ENCODE results near the gene DGKD. TPM values are rescaled to one million over a fixed set of nuclear protein-coding genes. Genes with fewer than 3 reads are reported as not detected.

The DGKD gene
- polyA plus RNA-seq, 4 donors: 23.2 to 30.8 (median 24.4) TPM

DNA sequence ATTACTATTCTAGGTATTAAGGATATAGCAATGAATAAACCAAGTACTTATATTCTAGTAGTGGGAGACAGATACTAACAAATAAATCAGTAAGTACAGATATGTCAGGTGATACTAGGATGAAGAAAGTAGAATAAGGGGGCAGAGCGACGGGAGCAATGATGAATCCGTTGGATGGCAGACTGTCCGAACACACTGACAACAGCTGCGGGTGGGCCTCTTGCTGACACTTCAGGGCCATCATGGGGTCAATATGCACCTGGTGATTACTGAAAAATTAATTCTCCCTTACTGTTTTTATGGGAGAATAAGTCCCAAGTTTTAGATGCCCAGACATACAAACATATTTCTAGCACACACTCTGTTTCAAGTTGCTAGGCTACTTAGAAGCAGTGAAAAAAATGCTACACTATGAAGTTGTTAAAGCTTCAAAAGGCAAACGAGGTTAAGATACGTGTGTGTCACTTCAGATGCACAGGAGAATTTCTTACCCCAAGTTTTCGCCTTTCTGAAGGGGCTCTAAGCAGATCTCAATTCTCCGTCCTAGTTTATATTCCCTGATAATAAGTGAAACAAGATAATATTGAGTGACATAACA lies 133.6 kb downstream of the DGKD start:
- DNase-seq (ENCODE audit: low read depth in 4 of 4, low spot score in 3 of 4): no peak

DNA sequence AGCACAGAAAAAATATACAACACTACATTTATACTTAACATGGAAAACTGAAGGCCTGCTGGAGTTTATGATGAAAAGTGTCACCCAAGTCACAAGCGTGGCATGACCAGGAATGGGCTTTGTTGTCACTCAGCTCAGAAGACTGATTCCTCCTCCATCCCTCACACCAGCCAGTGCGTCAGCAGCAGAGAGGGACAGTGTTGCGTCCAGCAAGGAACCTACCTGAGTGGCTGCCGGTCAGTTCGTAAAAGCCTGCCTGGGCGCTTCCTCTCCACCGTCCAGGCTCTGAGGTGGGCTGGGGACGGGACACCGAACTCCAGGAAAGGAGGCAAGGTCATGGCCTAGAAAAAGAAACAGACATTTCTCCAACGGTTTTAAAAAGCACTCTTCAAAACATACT lies 134.8 kb downstream of the DGKD start:
- no peak for DNase-seq (ENCODE audit: low read depth in 4 of 4, low spot score in 3 of 4)

DNA sequence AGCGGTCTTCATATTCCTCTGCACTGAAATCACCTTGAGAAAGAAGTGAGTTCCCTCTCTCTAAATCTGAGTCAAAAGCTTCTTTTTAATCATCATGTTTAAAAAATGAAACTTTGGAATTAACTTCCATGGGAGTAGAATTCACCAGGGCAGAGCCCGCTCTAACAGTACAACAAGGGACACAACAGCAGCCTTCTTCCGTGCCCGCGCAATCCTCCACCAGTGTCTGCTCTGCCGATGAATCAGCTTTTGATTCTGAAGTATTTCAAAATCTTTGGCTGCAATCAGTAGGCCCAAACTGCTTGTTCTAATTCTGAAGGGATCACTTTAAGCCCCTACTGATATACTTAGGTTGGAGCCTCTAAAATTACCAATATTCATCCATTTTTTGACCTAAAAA lies 135.4 kb downstream of the DGKD start:
- DNase-seq (ENCODE audit: low read depth in 4 of 4, low spot score in 3 of 4): no peak

DNA sequence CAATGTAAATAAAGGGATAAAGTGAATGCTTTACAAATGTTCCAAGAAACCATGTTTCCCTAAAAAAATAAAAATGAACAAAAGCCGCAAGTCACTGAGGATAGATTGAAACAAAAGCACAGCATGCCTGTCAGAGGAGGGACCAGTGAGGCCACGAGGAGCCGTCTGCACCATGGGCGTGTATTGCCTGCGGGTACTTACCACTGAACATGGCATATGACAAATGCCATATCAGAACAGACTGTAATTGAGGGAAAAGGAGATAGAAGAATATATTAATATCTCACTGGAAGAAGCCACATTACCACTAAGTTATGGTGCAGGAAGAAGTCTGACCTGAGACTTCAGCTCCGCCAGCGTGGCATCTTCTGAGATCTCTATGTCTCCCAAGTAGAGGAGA lies 136.5 kb downstream of the DGKD start:
- no peak for DNase-seq (ENCODE audit: low read depth in 4 of 4, low spot score in 3 of 4)

DNA sequence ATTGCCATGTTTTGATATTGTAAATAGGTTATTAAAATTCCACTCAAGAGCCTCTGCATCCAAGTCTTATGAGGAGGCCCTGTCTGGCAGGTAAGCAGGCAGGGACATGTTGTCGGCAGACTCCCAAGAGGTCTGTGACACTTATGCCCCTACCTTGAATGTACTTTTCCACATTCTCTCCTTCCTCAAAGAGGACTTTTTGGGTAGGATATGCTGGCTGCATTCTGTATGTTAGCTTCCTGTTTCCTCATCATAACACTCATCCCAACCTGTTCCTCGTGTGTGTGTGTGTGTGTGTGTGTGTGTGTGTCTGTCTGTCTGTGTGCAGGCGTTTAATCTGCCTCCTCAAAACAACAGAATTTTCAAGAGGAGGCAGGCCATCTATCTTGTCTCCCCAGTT lies 137.0 kb downstream of the DGKD start:
- no peak for DNase-seq (ENCODE audit: low read depth in 4 of 4, low spot score in 3 of 4)

DNA sequence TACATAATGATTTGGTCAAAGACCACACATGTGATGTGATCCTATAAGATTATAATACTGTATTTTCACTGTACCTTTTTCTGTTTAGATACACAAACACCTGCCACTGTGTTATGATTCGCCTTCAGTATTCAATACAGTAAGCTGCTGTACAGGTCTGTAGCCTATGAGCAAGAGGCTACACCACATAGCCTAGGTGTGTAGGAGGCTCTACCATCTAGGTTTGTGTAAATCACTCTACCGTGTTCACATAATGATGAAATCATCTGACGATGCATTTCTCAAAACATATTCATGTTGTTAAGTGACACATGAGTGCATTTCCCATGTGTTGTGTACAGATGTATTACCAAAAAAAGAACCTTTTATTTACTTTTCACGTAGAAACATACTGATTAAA lies 137.8 kb downstream of the DGKD start:
- no peak for DNase-seq (ENCODE audit: low read depth in 4 of 4, low spot score in 3 of 4)

DNA sequence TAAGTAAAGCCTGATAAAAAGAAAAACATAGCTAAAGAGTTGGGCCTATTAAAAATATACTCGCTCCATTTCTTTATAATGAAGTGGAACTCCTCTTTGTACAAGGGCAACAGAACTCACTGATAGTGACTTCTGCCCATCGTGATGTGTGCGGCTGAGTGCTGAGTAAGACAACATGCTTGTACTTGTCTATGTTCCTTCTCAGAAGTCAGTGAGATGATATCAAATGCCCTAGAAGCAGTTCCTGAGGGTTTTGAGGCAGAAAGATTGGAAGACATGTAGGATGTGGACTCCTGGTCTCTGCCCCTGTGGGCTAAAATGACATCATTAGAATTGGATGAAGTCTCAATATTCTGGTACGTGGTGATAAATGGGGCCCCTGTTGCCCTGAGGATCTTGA lies 138.5 kb downstream of the DGKD start:
- no peak for DNase-seq (ENCODE audit: low read depth in 4 of 4, low spot score in 3 of 4)

DNA sequence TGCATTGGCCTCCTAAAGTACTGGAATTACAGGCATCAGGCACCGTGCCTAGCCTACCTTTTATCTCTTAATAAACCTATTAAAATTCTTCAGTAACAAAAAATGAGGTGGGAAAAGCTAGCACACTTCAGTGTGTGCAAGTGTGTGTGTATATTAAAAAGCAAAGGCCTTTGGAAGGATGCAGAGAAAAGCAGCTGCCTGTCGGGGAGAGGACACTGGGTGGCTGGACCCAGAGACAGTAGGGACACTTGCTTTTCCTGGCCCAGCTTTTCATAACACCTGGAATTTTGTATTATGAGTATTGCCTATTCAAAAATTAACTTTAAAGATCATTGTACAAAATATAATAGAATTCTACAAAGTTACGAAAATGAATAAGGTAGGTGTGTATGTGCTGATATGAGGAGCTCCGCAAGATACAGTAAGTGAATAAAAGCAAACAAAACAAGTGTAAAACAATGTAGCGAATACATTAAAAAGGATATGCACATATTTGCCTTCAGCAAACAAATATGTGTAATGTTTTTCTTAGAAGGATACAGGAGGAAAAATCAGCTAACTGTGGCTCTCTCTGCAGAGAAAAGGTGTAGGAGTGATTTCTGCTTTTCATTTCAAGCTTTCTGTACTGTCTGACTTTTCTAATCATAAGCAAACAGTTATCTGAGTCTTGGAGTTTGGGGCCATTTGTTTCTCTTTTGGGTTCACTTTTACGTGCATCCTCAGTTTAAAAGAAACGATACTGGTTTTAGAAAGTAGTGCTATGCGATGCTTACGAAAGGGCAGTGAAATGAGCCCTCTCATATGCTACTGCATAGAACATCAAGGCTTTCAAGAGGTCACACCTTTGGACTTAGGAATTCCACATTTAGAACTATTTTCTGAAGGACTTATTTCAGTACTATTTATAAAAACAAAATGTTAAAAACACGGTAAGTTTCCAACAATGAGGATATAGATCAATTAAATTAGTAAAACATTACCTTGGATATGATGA lies 141.5 kb downstream of the DGKD start:
- DNase-seq (ENCODE audit: low read depth in 4 of 4, low spot score in 3 of 4): no peak

DNA sequence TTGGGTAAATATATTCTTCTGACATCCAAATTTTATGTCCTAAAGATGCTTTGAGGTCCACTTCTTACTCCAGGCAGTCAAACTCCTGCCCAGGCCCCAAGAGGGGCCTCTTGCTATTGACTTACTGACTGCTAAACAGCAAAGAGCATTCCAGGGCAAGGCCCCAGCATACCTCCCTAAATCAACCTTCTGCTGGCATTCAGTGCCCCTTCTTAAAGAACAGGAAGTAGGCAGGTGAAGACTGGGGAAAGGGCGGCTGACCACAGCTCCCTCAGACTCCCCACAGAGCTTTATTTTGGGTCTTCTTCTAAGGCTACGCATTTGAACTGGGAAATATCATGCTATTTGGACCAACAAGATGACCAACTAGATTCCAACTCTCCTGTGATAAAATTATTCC lies 143.4 kb downstream of the DGKD start:
- no peak for DNase-seq (ENCODE audit: low read depth in 4 of 4, low spot score in 3 of 4)

DNA sequence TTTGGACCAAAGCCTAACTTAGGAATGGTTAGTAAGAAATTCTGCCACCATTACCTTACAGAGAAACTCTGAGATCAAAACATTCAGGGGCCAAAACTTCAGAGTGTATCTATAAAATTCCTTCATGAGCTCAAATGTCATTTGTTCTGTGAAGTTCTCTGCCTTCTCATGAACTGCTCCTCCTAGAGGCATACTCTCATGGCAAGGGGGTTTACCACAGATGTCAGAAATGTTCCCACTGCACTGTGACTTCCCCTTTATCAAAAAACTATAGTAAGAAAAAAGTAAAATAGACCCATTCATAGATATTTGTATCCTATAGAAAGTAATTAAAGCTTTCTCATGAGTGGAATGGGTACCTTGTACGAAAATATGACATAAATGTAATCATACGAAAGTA lies 143.8 kb downstream of the DGKD start:
- no peak for DNase-seq (ENCODE audit: low read depth in 4 of 4, low spot score in 3 of 4)

DNA sequence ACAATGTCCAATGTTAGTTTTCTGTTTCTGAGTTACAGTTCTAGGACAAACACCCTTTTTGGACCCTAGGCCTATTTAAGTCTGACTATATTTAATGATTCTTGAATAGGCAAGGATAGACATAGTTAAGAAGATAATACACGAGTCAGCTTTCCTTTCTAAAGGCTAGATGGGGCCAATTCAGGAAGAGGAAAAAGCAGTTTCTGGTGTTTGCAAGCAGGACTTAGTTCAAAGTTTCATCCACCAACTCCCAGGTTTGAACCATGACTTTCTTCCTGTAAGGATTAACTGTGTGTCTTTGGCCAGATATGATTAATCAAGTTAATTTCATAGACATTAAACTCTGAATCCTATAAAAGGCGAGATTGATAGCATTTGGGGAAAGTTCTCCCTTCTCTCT lies 145.6 kb downstream of the DGKD start:
- DNase-seq (ENCODE audit: low read depth in 4 of 4, low spot score in 3 of 4): no peak

DNA sequence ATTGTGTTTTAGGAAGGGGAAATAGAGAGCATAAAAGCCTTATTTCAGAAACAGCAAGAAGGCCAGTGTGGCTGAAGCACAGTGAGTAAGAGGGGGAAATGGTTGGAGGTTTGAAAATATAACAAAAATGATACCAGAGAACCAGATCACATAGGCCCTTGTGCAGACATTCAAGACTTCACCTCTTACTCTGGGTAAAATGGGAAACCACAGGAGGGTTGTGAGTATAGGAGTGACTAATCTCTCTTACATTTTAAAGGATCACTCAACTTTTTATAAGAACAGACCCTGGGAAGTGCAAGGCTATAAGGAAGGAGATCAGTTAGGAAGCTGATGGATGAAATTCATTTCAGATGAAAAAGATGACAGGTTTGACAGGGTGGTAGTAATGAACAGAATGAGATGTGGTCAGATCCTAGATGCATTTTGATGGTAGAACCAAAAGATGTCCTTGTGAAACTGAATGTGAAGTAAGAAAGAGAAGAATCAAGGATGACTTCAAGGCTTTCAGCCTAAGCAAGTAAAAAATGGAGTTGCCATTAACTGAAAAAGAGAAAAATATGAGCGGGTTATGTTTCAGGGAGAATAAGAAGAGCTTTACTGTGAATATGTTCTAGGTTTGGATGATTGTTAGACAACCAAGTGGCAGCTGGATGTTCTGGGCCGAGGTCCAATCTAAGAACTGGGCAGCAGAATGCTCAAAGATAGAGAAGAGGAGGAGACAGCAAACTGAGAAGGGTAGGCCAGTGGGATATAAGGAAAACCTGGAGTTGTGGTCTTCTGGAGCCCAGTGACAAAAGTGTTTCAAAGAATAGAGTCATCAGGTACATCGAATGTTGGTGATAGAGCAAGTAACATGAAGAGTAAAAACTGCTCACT lies 147.1 kb downstream of the DGKD start:
- DNase-seq (ENCODE audit: low read depth in 4 of 4, low spot score in 3 of 4): no peak

DNA sequence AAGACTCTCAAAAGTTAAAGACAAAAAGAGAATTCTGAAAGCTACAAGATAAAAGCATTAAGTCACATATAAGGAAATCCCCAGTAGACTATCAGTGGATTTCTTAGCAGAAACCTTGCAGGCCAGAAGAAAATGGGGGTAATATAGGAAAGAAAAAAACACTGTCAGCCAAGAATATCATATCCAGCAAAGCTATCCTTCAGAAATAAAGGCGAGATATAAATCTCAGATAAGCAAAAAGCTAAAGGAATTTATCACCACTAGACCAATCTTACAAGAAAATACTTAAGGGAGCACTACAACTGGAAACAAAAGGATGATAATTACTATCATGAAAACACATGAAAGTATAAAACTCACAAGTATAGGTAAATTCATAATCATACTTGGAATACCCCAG lies 149.2 kb downstream of the DGKD start:
- DNase-seq (ENCODE audit: low read depth in 4 of 4, low spot score in 3 of 4): no peak

DNA sequence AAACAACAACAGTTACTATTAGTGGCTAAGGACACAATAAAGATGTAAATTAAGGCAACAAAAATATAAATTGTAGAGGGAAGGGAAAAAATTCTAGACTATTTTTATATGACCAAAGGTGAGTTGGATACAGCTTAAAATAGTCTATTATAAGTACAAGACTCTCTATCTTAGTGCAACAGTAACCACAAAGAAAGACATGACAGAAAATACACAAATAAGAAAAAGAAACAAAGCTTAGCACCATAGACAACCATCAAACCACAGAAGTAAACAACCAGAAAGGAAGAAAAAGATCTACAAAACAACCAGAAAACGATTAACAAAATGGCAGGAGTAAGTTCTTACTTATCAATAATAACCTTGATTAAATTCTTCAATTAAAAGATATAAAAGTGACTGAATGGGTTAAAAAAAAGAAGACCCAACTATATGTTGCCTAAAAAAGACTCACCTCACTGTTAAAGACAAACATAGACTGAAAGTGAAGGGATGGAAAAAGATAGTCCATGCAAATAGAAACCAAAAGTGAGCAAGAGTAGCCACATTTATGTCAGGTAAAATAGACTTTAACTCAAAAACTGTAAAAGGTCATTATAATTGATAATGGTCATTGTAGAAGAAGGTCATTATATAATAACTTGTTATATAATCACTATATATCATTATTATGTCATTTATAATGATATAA lies 149.8 kb downstream of the DGKD start:
- DNase-seq (ENCODE audit: low read depth in 4 of 4, low spot score in 3 of 4): no peak

DNA sequence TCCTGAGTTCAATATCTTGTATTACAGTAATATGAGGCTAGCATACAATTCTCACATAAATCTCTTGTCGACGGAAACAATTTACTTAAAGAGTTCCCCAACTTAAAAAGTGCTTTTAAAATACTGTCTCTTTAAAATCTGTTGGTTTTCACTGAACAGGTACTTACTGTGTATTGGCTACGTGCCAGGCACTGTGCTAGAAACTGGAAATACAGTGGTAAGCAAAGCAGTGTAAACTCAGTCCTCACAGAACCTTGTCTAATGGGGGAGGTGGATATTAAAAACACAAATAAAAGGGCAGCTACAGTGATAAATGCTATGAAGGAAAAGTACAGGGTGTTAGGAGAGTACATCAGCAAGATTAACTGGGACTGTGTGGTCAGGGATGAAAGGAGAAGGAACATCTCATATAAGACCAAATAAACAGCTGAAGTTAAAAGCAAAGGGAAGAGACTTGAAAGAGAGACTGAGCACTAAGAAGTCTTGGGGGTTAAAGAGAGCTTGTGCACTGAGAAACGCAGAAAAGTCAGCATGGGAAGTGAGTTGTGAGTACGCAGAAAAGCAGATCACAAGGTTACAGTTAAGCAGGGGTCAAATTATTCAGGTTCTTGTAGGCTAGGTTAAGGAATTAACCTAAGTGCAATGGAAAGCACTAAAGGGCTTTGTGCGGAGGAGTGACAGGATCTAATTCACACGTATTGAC lies 159.8 kb downstream of the DGKD start:
- DNase-seq (ENCODE audit: low read depth in 4 of 4, low spot score in 3 of 4): no peak

DNA sequence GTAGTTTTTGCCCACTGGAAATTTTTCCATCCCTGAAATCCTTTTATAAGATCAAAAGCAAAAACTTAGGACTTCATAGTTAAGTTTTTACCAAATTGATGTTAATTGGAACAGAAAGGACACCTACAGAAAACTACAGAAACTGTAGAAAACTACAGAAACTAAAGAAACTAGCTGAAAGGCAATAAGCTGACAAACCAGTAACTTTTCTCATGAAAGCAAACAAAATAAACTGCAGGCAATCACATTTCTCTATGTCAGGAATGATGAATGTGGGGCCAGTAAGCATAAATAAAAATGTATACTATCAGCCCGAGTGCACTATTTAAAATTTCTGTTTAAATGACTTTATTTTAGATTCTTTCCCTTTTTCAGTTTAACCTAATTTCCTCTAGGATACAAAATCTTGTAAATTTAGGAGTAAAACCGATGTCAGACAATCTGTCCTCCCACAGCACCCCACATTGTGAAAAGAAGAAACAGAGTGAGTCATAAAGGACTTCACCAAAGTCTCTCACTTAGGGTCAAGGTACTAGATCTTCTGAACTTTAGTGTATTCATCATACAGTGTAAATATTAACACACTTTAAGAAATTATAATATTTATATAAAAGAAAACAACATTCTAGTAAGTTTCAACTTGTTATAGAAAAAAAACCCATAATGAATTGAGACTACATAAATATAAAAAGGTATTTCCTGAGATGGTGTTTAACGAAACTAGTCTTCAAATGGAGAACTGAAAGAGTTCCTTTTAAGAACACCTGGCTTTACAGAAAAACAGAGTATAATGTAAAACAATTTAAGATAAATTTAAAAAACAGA lies 165.7 kb downstream of the DGKD start:
- DNase-seq (ENCODE audit: low read depth in 4 of 4, low spot score in 3 of 4): no peak
